ENCODE results near the gene AGL. TPM values are rescaled to one million over a fixed set of nuclear protein-coding genes. Genes with fewer than 3 reads are reported as not detected.
"Not testable (repeated sequence)": the region's sequence is repeated elsewhere in the genome, so short reads cannot be mapped to it uniquely, and the experiment has no call there.

The AGL gene
- total RNA-seq = 12.0 and 12.8 TPM in 2 replicates

- intact Hi-C loops (cut with micrococcal nuclease) = loop anchor here (1.0 to 10.0 kb wide), 8 partner anchors 9 to 503 kb away; partner anchors contain the start of genes CDC14A, RTCA, SASS6 and TRMT13
These were observed at the start of gene AGL for GRCh38 chr1:99849744-99850458. Gene AGL (plus strand): TSS chr1:99850361. CDS start chr1:99851043, 682 bp downstream.

- intact Hi-C loops (cut with micrococcal nuclease) = loop anchor here (10.0 kb wide), 1 partner anchor 733 kb away; the partner anchor contains the start of gene GPR88
These were observed 48.6 kb upstream of the AGL start for GRCh38 chr1:99801584-99801983.

GRCh38 chr1:99806882-99807281, 43.3 kb upstream of the AGL start:
- intact Hi-C loops (cut with micrococcal nuclease) = loop anchor here (5.0 to 10.0 kb wide), 2 partner anchors 460 to 728 kb away; partner anchors contain the start of genes GPR88 and RTCA

DNA sequence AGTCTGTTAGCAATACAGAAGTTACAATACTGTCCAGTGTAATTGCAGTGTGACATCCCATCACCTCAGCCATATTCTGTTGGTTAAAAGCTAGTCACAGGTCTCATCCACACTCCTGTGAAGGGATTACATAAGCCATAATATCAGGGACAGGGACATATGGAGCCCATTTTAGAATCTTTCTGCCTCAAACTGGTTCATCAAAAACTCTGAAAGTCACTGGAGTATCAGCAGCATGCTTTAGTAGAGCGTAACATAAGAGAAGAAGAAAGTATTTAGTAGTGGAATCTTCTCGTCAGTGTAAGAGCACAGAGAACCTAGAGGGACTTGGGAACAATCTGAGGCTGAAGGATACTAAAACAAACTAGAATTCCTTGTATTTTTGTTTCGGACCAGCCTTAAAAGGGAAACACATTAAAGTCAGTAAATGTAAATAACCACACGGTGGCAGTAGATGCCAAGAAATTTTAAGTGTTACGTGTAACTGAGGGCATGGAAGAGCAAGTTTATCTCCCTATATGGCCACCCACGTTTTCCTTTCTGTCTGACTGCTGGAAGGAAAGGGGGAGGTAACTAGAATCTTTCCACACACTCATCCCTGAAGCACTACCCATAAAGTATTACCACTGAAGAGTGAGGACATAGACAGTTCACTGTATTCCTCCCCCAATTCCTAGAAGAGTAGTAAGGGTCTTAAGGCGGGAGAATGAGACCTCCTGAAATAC, 41.6 kb upstream of the AGL start:
- intact Hi-C loops (cut with micrococcal nuclease) = loop anchor here (1.0 to 10.0 kb wide), 8 partner anchors 42 to 1060 kb away; partner anchors contain the start of genes AGL, GPR88, RTCA and TRMT13

DNA sequence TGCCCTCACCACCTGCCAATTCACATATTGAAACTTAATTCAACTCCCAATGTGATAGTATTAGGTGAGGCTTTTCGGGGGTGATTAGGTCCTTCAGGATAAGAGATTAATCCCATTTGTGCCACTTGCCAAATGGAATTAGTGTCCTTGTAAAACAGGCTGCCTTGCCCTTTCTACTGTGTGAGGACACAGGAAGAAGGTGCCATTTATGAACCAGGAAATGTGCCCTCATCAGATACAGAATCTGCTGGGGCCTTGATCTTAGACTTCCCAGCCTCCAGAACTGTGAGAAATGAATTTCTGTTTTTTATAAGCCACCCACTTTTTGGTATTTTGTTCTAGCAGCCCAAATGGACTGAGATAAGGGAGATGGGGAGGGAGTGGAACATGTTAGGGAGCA, 39.1 kb upstream of the AGL start:
- intact Hi-C loops (cut with micrococcal nuclease) = no loop called here

- intact Hi-C loops (cut with micrococcal nuclease) = no loop called here
These were observed 38.4 kb upstream of the AGL start for GRCh38 chr1:99811747-99812146.

- intact Hi-C loops (cut with micrococcal nuclease) = no loop called here
These were observed 35.7 kb upstream of the AGL start for GRCh38 chr1:99814373-99814900.

GRCh38 chr1:99816656-99817055, 33.5 kb upstream of the AGL start:
- intact Hi-C loops (cut with micrococcal nuclease) = no loop called here

DNA sequence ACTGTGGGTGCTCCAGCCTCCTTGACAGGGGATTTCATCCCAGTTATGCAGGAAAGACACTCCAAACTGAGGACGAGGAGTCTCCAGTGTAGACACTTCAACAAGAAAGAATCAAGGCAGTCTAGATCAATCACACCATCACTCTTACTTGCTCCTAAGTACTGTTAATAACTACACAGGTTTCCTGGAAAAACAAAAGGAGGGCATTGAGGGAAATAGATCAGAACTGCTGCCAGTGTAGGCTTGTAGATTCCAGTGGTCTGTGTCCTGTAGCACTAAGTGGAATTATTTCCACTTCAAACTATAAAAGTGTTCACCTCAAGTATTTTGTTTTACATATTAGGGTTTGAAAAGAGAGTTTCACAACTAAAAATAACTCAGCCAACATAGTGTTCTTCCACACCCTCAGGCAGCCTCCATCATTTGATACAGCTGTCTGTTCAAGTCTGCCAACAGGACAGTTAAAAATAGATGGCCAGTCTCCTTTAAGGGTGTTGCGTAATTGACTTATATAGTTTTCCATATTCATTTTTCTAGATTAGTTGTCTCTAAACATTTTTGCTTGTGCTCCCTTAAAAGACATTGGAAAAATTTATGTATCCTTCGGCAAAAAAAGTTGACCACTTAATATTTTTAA, 32.0 kb upstream of the AGL start:
- intact Hi-C loops (cut with micrococcal nuclease) = no loop called here

- intact Hi-C loops (cut with micrococcal nuclease) = loop anchor here (2.0 kb wide), 1 partner anchor 28 kb away; no protein-coding TSS in a partner anchor
These were observed 29.6 kb upstream of the AGL start for GRCh38 chr1:99820546-99820945.

DNA sequence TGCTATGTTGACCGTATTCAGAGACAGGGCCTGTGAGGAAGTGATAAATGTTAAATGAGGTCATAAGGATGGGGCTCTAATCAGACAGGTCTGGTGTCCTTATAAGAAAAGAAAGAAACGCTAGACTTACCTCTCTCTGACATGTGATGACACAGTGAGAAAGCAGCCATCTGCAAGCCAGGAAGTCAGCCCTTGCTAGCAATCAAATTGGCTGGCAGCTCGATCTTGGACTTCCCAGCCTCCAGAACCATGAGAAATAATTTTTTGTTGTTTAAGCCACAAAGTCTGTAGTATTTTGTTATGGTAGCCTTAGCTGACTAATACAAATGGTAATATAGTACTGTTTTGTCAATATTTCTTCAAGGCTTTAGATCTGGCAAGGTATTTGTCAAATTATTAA, 25.1 kb upstream of the AGL start:
- intact Hi-C loops (cut with micrococcal nuclease) = no loop called here

GRCh38 chr1:99825702-99826101, 24.5 kb upstream of the AGL start:
- intact Hi-C loops (cut with micrococcal nuclease) = no loop called here

GRCh38 chr1:99827970-99828369, 22.2 kb upstream of the AGL start:
- intact Hi-C loops (cut with micrococcal nuclease) = no loop called here

GRCh38 chr1:99829269-99829668, 20.9 kb upstream of the AGL start:
- intact Hi-C loops (cut with micrococcal nuclease) = no loop called here

DNA sequence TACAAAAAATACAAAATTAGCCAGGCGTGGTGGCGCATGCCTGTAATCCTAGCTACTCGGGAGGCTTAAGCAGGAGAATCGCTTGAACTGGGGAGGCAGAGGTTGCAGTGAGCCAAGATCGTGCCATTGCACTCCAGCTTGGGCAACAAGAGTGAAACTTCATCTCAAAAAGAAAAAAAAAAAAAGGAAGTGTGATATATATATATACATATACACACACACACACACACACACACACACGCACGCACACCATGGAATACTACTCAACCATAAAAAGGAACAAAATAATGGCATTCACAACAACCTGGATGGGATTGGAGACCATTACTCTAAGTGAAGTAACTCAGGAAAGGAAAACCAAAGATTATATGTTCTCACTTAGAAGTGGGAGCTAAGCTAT, 16.2 kb upstream of the AGL start:
- intact Hi-C loops (cut with micrococcal nuclease) = not testable (repeated sequence)

GRCh38 chr1:99836171-99837103, 13.7 kb upstream of the AGL start:
- intact Hi-C loops (cut with micrococcal nuclease) = not testable (repeated sequence)

- intact Hi-C loops (cut with micrococcal nuclease) = loop anchor here (10.0 kb wide), 1 partner anchor 294 kb away; the partner anchor contains the start of genes SASS6 and TRMT13
These were observed 9.8 kb upstream of the AGL start for GRCh38 chr1:99840353-99840752.

DNA sequence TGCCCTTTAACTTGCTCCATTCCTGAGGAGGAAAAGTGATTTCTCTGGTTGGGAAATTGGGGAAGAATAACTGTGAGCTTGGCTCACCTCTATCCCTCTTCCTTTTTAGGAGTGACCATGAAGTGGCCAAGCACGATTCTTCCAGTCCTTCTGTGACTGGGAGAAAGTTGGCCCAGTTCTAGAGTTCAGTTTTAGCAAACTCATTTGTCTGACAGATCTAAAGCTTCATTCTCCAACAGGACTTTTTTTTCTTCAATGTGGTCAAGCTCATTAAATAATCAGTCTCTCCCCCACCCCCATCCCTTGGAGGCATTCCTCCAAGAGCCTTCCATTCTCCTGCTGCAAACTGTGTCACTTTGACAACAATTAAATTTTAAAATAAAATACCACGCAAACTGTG, 6.4 kb upstream of the AGL start:
- intact Hi-C loops (cut with micrococcal nuclease) = loop anchor here (10.0 kb wide), 1 partner anchor 291 kb away; the partner anchor contains the start of genes SASS6 and TRMT13

DNA sequence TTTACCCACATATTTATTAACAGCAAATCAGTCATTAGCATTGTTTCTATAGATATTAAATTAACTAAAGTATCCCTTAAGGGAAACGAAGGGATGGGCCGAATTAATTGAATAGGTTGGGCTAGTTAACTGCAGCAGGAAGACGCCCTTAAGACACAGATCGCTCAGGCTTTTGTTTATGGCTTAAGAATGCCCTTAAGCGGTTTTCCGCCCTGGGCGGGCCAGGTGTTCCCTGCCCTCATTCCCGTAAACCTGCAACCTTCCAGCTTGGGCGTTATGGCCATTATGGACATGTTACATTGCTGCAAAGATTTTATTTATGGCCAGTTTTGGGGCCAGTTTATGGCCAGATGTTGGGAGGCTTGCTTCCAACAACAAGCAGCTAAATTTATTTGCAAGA, 5.0 kb upstream of the AGL start:
- intact Hi-C loops (cut with micrococcal nuclease) = loop anchor here (10.0 kb wide), 1 partner anchor 290 kb away; the partner anchor contains the start of genes SASS6 and TRMT13

- intact Hi-C loops (cut with micrococcal nuclease) = loop anchor here (2.0 to 10.0 kb wide), 3 partner anchors 29 to 285 kb away; partner anchors contain the start of genes SASS6 and TRMT13
These were observed 783 bp upstream of the AGL start for GRCh38 chr1:99849413-99849743.

Data from T-helper 2 cell treated with Interferon-gamma antibody and Interleukin-4, amounts not matched to agents 100 ng/mL and 5 ng/mL, for 36 hours (primary cell).